ENCODE data around the gene SSTR4.

DNA sequence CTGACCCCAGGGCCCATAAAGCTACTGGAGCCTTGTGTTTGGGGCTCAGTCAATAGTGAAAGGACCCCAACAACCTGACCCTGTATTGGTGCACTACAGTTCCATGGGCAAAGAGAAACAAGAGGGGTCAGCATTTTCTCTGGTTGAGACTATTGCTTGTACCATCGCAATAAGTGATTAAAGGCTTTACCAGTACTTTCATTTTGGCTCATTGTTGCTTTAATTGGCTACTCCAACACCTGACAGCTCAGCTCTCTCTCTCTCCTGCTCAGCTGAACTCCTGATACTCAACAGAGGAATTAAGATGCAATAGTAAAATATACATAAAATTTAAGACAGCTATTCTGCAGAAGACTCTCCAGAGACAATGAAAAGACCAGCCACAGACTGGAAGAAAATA, 33.2 kb downstream of the SSTR4 start:
- TF ChIP-seq, protein P1, sequence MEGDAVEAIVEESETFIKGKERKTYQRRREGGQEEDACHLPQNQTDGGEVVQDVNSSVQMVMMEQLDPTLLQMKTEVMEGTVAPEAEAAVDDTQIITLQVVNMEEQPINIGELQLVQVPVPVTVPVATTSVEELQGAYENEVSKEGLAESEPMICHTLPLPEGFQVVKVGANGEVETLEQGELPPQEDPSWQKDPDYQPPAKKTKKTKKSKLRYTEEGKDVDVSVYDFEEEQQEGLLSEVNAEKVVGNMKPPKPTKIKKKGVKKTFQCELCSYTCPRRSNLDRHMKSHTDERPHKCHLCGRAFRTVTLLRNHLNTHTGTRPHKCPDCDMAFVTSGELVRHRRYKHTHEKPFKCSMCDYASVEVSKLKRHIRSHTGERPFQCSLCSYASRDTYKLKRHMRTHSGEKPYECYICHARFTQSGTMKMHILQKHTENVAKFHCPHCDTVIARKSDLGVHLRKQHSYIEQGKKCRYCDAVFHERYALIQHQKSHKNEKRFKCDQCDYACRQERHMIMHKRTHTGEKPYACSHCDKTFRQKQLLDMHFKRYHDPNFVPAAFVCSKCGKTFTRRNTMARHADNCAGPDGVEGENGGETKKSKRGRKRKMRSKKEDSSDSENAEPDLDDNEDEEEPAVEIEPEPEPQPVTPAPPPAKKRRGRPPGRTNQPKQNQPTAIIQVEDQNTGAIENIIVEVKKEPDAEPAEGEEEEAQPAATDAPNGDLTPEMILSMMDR (IDR thresholded peaks at IDR 0.05): no peak
- TF ChIP-seq POLR2A (IDR thresholded peaks at IDR 0.05): no peak
